ENCODE results near the gene MAST2. TPM values are rescaled to one million over a fixed set of nuclear protein-coding genes. Genes with fewer than 3 reads are reported as not detected.

MAST2 gene
- total RNA-seq, 1 donor from 2014 or later: 11.3 TPM

DNA sequence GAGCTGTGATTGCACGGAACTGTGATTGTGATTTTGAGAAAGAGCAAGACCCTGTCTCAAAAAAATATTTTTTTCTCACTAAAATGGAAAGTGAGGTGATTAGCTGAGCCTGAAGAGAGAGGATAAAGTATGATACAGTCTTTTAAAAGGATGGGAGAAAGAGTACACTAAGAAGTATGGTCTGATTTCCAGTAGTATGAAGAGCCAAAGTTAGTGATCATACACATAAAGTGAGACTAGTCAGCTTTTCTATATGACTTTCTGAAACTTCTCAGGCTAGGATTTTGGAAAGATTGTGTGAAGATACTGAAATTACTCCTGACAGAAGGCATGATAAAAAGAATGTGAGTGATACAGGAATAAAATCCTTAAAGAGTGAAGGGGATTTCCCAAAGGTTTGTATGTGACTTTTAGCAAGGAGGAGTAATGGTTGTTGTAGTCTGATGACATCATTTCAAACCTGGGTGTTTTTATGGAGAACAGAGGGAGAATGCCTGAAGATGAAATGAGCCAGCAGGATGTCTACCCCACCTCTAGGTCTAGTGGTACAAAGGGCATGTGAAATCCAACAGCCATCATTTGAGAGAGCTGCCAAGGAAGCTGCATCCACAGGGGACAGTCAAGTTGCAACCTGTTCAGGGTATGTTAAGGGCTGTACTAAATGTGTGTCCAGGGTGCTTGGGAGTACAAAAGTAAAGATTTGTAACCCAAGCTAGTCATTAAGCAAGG is 171.3 kb downstream of the MAST2 start:
- DNase-seq (ENCODE audit: low spot score) (no peak), ATAC-seq (peak; percentile 49)

DNA sequence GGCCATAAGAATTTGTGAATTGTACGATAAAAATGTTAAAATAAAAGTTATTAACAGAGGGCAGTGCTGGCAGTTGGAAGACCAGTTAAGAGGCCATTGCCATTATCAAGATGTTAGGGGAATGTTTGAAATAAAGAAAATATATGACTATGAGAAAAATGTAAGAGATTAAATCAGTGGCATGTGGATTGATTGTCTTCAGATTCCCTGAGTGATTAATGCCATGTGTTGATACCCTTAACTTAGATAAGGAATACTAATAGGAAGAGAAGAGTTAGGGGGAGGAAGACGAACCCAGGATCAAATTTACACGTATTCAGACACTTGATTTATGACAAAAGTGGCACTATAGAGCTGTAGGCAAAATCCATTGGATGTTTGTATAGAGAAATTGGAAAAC is 173.2 kb downstream of the MAST2 start:
- ATAC-seq (no peak), DNase-seq (ENCODE audit: low spot score) (no peak)

DNA sequence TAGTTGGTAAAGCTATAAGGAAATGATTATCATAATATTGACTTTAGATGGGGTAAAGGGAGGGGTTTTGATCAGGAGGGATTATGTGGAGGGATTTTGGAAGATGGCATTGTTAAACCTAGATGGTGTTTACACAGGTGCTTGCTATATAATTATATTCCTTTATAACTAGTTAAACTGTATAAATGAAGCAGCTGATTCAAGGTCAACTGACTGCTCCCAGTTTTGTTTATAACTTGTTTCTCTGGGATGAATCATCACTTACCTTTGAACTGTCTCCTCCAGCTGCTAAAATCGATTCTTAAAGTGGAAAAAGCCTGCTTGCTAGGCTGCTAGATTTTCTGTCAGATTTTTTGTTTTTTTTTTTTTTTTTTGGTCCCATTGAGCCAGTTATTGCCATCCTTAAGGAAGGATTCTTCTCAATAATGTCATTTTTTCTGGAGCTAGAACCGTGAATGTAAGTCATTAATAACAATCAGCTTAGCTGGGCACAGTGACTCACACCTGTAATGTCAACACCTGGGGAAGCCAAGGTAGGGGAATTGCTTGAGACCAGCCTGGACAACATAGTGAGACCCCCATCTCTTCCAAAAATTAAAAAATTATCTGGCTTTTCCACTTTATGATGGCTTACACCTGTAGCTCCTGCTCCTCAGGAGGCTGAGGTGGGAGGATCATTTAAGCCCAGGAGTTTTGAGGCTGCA is 175.8 kb downstream of the MAST2 start:
- ATAC-seq: peak; percentile 77

DNA sequence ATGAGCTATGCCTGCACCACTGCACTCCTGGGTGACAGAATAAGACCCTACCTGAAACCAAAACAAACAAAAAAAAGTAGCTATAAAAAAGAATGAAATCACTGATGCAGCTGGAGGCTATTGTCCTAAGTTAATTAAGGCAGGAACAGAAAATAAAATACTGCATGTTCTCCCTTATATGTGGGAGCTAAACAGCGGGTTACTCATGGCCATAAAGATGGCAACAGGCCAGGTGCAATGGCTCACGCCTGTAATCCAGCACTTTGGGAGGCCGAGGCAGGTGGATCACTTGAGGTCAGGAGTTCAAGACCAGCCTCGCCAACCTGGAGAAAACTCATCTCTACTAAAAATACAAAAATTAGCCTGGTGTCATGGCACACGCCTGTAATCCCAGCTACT is 176.4 kb downstream of the MAST2 start:
- DNase-seq (ENCODE audit: low spot score) (no peak), ATAC-seq (no peak)

More for the DNA sequence above, 175.8 kb downstream of the MAST2 start:
- no peak for DNase-seq (ENCODE audit: low spot score)

DNA sequence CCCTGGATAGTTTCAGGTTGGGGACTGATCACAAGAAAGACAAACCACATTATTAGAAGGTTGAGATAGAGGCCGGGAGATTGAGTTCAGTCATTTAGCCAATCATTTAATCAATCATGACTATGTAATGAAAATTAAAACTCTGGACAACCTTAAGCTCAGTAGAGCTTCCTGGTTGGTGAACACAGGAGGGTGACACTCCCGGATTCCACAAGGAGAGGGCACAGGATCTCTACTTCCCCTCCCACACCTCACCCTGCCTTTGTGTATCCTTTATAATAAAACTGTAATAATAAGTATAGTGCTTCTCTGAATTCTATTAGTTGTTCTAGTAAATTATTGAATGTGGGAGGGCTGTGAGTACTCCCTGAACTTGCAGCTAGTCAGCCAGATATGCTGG is 178.9 kb downstream of the MAST2 start:
- DNase-seq (ENCODE audit: low spot score): no peak
- no peak for ATAC-seq

DNA sequence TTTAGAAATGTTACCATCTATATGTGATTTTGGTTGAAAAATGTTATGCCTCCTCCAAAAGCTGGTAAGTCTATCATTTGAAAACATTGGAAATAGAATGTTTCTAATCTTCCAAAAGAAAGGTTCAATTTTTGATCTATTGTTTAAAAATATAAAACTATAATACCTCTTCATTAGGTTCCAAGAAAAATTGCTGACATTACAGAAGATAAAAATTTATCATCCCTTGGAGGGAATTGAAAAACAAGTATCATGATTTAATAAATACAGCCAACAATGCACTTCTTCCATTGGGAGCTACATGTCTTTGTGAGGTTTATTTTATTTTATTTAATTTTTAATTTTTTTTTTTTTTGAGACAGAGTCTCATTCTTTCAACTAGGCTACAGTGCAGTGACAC is 180.6 kb downstream of the MAST2 start:
- ATAC-seq (no peak), DNase-seq (ENCODE audit: low spot score) (no peak)

DNA sequence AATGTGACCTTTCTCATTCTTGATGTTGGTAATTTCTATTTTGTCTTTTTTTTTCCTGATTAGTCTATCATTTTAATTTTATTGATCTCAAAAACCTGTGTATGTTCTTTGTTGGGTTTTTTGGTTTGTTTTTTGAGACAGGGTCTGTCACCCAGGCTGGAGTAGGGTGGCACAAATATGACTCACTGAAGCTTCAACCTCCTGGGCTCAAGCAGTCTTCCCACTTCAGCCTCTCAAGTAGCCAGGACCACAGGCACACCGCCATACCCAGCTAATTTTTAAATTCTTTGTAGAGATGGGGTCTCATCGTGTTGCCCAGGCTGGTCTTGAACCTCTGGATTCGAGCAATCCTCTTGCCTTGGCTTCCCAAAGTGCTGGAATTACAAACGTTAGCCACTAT is 183.8 kb downstream of the MAST2 start:
- DNase-seq (ENCODE audit: low spot score): no peak

DNA sequence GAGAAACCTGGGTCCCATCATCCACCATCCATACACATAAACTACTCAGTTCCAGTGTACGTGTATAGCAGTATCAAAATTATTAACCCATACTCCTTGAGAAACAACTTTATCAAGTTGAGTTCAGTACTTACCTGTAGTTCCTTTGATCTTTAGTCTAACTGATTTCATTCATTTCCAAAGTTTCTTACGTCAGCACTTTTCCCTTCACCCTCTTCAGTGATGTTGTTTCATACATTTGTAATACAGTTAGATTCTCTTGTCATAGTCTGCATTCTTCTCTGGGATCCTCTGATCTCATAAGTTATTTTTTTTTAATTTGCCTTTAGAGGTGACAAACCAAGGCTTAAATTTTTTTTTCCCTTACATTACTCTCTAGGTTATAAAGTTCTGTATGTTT is 185.8 kb downstream of the MAST2 start:
- DNase-seq (ENCODE audit: low spot score) (no peak), ATAC-seq (no peak)

More for the DNA sequence above, 183.8 kb downstream of the MAST2 start:
- ATAC-seq: no peak

DNA sequence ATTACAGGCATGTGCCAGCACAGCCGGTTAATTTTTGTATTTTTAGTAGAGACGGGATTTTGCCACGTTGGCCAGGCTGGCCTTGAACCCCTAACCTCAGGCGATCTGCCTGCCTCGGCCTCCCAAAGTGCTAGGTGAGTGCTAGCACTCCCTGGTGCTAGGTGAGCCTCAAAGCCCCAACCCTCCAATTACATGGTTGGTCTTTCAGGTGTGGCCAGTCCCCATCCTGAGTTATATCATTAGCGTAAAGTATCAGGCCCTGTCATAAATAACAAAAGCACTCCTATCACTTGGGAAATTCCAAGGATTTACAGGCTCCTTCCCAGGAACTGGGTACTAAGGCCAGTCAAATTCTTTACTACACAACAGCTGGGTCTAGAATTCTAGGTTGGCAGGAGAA is 191.0 kb downstream of the MAST2 start:
- no peak for ATAC-seq

DNA sequence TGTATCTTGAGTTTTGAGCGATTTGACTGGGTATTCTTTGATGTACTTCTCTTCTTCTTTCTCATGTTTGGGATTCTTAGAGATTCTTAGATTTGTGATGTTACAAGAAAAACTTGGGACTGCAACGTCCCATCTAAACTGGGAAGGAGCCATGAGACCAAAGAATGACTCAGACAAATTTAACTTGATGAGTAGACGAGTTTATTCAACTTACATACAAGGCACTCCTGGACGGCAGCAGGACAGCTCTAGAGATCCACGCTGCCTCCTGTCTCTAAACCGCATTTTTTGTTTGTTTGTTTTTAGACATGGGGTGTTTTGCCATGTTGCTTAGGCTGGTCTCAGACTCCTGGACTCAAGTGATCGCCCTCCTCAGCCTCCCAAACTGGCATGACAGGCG is 191.9 kb downstream of the MAST2 start:
- no peak for DNase-seq (ENCODE audit: low spot score)
- no peak for ATAC-seq

More for the DNA sequence above, 191.0 kb downstream of the MAST2 start:
- no peak for DNase-seq (ENCODE audit: low spot score)

DNA sequence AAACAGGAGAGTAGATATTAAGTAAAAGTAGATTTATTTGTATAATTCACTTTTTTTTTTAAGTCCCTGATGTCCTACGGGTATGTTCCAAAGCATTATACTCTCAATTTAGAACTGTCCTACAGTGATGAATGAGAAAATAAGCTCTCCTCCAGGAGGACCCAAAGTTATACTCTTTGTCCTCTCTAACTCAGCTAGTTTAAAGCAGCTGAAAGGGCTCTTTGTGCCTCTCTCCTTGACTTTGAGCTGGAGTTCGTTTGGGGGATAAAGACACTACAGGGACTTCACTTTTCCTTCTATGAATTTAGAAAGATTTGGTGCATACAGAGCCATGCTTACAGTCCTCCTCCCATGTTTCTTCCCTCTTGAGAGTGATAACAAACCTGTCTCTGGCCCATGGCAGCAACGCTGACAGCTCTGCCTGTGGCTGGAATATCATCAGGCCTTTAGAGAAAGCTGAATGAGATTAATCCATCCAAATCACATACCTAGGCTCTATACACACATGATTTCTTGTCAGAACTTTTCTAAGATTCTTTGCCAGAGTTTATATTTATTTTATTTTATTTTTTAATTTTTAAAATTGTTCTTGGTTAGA is 194.7 kb downstream of the MAST2 start:
- no peak for ATAC-seq
- no peak for DNase-seq (ENCODE audit: low spot score)

DNA sequence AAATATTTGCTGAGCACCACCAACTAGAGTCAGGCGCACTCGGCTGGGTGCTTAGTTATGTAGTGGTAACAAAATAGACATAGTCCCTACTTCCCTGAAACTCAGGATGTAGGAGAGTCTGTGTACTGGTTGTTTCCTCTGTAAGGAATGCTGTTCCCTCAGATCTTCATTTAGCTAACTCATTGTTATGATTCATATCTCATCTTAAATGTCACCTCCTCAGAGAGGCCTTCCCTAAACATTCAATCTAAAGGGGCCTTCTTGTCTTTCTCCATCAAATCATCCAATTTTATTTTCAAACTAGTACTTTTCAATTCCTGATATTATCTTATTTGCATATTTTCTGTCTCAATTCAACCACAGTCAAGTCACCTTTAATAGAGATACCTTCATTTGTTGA is 196.1 kb downstream of the MAST2 start:
- ATAC-seq (no peak), DNase-seq (ENCODE audit: low spot score) (no peak)

DNA sequence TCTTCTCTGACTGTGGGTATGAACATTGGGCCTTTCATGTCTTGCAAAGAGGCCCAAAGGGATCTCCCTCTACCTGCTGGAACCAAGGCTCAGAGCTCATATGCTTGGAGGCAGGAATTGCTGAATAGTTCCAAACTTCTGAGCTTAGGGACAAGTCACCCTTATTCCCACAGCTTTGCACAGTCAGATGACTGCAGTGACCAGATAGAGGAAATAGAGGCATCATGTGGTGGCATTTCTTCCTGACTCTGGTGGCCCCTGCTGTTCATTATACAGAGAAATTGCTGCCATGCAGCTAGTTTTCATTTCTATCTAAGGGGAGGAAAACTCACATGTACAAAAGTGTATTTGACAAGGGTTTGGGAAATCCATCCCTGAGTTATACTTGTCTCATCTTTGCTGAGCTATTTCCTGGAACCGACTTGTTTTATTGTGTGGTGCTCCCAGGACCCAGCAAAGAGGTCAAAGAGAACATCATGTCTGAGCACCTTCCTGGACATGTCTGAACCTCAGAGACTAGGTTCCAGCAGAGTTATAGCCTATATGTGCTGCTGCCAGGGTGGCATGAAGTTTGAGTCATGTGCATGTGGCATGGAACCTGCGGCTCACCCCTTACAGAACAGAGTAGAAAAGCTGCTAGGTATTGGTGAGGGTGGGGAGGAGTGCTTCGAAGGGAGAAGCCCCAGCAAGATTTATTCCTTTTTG is 197.8 kb downstream of the MAST2 start:
- ATAC-seq: no peak
- no peak for DNase-seq (ENCODE audit: low spot score)

DNA sequence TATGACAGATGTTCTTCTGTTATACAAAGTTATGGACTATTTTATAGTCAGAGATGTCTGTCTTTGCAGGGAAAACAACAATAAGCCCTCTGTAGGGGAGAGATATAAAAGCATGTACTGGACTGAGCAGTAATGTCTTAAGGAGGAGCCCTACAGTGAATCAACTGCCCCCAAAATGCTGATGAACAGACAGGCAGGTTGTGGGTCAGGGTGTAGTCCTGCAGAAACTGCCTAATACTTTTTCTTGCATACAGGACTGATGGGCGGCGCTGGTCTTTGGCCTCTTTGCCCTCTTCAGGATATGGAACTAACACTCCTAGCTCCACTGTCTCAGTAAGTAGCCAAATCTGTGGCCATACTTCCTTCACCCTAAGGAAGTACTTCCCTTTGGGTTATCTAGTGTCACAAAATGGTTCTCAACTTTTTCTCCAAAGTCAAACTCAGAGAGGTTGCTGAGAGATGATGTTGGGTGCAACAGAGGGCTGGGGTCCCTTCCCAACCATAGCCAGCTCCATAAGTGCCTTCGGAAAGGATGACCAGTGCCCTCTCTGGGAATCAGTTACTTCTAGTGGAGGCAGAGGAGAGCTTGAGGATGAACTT is 199.2 kb downstream of the MAST2 start:
- ATAC-seq (peak; percentile 18), DNase-seq (ENCODE audit: low spot score) (no peak)

DNA sequence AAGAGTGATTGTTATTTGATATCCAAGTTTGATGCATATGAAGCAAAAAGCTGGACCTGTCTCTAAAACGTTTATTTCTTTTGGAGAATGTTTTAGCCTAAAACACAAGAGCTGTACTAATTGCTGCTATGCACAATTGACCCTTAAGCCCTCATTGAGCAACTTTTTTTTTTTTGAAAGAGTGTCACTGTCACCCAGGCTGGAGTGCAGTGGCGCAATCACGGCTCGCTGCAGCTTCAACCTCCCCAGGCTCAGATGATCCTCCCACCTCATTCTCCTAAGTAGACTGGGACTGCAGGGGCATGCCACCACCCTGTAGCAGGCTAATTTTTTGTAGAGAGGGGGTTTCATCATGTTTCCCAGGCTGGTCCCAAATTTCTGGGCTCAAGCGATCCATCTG is 199.9 kb downstream of the MAST2 start:
- peak; percentile 89 for ATAC-seq
- DNase-seq (ENCODE audit: low spot score): peak; percentile 66

DNA sequence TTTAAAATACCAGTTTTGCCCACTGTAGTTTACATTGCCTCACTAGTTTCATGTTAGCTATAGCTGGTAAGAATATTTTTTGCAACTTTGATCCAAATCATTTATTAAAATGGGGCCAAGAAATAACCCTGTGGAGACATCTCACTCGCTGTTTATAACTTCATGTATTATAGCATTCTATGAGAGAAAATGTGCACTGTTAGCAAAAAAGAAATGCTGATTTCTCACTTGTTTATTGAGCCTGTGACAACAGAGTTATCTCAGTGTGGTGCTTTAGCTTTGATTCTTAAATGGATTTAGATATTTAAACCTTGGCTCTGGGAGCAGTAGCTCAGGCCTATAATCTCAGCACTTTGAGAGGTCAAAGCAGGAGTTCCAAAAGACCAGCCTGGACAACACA is 201.1 kb downstream of the MAST2 start:
- no peak for ATAC-seq
- no peak for DNase-seq (ENCODE audit: low spot score)

DNA sequence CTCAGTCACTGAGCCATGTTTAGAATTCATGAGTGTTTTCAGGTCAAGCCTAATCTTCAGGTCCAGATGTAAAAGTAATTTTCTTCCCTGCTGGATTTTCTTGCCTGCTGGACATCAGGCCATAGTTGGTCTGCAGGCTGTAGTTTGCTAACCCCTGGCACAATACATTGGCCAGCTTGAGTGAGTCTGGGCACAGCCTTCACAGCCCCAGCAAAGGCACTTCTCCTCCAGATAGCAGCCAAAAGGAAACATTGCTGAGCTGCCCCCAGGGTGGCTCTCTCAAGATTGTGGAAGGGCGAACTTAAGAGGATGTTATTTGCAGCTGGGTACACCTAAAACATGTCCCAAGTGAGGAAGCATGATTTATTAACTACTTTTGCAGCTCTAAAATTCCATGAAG is 202.2 kb downstream of the MAST2 start:
- ATAC-seq (no peak), DNase-seq (ENCODE audit: low spot score) (no peak)

DNA sequence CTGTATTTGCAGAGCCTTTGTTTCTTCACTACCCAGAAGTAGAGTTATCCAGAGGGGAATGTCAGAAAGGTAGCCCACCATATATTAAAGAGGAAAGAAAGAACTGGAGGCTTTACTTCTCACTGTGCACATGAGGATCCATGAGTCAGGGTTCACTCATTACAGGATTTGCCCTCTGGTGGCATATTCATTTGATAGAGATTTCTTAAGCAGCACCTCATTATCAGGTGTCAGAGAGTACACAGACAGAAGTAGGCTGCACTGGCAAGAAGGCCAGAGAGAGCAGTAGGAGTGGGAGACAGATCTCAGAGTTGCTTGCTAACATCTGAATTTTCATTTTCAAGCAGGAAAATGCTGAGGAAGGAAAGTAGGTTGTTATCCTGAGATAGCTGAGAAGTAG is 205.2 kb downstream of the MAST2 start:
- ATAC-seq (no peak), DNase-seq (ENCODE audit: low spot score) (no peak)

DNA sequence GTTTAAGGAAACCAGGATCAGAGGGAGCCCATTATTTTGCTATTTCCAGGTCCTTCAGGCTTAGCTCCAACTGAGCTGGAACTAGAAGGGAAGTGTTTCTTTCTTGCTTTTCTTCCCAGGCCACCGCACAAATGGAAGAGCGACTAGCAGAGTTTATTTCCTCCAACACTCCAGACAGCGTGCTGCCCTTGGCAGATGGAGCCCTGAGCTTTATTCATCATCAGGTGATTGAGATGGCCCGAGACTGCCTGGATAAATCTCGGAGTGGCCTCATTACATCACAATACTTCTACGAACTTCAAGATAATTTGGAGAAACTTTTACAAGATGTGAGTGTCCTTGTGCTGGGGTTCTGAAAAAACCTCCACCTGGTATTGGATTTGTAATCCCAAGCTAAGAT is 207.2 kb downstream of the MAST2 start:
- ATAC-seq (no peak), DNase-seq (ENCODE audit: low spot score) (no peak)

DNA sequence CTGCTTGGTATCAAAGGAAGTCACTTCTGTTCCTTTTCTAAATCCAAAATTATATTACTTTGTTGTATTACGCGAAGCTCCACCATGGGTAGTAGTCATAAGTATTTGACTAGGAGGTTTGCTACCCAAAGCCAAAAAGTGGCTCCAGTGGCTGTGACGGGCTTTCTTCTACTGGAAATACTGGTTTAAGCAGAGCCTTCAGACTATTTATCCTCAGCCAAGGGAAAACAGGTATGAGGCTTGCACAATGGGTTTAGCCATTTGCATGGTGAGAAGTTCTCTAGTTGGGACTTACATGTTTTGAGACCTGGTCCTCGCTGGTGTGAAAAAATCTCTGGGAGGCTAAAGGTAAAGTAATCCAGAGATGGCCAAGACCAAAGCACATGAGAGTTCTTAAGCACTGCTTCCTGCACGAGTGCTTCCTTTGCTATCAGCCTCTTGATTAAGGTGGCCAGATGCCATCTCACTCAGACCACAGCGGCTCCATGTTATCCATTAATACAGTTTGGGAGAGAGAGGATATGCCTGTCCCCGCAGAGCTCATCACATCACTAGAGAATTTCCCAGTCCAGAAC is 207.8 kb downstream of the MAST2 start:
- no peak for DNase-seq (ENCODE audit: low spot score)
- no peak for ATAC-seq

DNA sequence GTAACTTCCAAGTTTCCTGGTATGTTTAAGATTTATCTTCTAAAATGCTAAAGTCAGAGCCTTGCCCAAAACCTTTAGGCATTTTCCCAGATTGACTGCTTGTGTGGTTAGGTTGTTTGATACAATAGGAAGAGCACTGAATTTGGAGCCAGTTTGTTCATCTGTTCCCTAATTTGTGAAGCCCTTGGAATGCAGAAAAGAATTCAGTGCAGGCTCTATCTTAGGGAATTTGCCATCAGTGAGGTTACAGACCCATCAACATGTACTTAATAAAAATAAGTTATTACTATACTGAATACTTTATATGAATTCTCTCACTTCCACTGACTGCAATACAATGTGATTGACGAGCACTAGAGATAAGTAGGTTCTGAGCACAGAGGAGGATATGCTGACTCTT is 208.8 kb downstream of the MAST2 start:
- no peak for ATAC-seq
- DNase-seq (ENCODE audit: low spot score): no peak
